ENCODE data around the gene PRDM15.

- TF ChIP-seq CTCF (conservative IDR thresholded peaks at IDR 0.05; ENCODE audit: low read depth, low read length) (no peak), EZH2 (IDR thresholded peaks at IDR 0.05; ENCODE audit: borderline replicate concordance, low read depth, low read length, poor library complexity, severe bottlenecking) (no peak)
These were observed 19.7 kb downstream of the PRDM15 start for GRCh38 chr21:41859297-41859980.

All from A673 (cell line).